Activated T-cell treated with anti-CD3 and anti-CD28 coated beads, Interleukin-2, amount 50 U/mL, for 48 hours (primary cell): ENCODE data around the gene FAM161B.
"Not testable (repeated sequence)": the region's sequence is repeated elsewhere in the genome, so short reads cannot be mapped to it uniquely, and the experiment has no call there.

Source experiments
- DNase-seq, 2 experiments: peaks; one replicate each; pipeline ENCODE4 v3.0.0-alpha.2; 2020

The FAM161B gene

GRCh38 chr14:73937012-73937411, 12.9 kb downstream of the FAM161B start:
- no peak for DNase-seq

GRCh38 chr14:73936548-73936947, 13.3 kb downstream of the FAM161B start:
- no peak for DNase-seq

DNA sequence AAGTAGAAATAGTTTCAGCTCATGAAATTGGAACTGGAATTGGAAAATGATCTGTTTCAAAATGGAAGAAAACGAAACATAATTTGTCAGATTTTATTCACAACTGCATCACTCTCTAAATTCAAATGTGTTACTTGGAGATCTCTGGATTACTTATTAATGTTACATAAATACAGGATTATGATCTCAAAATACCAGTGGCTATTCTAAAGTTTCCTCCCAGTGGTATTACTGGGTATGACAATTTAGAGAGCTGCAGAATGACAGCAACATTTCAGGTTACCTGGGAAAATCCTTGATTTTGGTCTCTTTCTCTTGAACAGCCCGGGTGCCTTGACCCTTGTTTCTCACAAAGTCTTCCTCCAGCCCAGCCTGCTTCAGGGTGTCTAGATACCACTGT, 14.2 kb downstream of the FAM161B start:
- no peak for DNase-seq

DNA sequence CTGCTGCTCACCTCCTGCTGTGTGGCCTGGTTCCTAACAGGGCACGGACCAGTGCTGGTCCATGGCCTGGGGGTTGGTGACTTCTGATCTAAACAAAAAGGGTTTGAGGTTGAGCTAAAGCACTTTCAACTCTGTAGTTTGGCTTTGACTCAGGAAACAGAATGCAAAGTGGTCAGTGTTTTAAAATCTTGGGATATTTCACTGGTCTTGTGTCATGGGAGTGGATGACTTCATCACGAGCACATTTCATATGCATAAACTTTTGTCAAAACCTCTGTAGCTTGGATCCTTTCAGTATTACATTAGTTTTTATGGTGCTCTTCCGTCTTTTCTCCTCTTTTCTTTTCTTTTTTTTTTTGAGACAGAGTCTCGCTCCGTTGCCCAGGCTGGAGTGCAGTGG, 25.6 kb downstream of the FAM161B start:
- DNase-seq: no peak

- DNase-seq: not testable (repeated sequence)
These were observed 30.4 kb downstream of the FAM161B start for GRCh38 chr14:73919457-73919856.

DNA sequence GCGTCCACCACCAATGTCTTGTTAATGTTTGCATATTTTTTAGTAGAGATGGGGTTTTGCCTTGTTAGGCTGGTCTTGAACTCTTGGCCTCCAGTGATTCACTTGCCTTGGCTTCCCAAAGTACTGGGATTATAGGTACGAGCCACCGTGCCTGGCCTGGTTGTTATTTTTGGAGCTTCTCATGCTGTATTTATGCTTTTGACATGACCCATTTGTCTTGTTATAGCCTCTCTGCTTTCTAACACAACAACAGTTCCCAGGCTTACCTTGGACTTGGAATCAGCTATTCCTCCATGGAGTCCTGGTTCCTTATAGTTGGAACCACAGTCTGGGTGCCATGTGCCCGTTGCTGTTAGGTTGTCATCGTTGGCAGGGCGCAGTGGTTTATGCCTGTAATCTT, 33.6 kb downstream of the FAM161B start:
- no peak for DNase-seq

- no peak for DNase-seq
These were observed 36.6 kb downstream of the FAM161B start for GRCh38 chr14:73913256-73913655.

DNA sequence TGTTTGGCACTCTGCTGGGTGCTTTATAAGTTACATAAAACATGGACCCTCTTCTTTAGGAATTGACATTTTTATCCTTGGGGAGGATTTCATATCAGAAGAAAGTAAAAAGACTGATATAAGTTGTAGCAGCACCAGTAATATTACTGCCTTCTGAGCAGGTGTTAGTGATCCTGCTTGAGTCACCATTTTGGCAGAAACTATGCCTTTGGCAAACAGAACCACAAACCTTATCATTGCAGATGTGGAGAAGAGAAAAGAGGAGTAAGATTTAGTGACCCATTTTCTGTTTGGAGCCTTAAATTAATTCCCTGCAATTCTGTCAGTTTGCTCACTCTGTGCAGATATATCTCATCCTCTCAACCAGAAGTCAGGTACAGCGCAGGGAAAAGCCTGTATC, 40.2 kb downstream of the FAM161B start:
- no peak for DNase-seq

DNA sequence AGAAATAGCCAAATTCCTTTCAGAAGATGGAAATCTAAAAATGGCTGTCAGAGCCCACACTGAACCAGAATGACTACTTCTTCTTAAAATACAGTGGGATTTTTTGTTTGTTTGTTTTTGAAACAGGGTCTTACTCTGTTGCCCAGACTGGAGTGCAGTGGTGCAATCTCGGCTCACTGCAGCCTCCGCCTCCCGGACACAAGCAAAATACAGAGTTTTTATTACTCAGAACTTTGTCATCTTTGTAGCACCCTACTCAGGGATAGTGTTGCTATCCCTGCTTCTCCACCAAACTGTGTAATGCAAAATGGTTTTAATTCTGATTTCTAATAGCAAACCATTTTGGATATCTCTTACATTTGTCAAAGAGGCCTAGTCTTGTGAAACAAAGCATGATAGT, 46.9 kb downstream of the FAM161B start:
- DNase-seq: no peak

DNA sequence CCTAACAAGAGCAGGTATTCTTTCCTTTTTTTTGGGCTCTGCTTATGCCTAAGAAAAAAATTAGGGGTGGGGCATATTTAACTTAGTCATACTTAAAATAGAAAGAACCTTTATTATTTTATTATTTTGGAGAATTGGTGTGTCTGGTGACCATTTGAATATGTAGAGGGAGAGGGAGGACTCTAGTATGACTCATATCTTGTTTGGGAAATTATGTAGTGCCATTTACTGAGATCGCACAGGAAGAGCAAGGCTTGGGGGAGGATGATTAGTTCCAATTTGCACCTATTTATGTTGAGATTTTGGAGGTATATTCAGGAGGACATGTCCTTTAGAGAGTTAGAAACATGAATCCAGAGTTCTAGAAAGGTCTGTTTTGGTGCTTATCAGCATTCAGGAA, 53.4 kb downstream of the FAM161B start:
- no peak for DNase-seq

- DNase-seq: no peak
These were observed 54.0 kb downstream of the FAM161B start for GRCh38 chr14:73895939-73896338.

DNA sequence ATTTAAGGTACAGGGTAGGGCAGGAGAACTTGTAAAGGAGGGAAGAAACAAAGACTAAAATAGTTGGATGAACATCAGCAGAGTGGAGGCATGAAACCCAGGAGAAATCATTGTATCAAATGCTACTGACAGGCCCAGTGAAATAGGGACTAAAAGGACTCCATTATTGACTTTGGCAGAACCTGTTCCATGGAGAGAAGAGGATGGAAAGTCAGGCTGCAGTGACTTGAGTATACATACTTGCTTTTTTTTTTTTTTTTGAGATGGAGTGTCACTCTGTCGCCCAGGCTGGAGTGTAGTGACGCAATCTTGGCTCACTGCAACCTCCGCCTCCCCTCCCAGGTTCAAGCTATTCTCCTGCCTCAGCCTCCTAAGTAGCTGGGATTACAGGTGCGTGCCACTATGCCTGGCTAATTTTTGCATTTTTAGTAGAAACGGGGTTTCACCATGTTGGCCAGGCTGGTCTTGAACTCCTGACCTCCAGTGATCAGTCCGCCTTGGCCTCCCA, 55.7 kb downstream of the FAM161B start:
- DNase-seq: not testable (repeated sequence)

GRCh38 chr14:73889376-73889775, 60.5 kb downstream of the FAM161B start:
- no peak for DNase-seq

DNA sequence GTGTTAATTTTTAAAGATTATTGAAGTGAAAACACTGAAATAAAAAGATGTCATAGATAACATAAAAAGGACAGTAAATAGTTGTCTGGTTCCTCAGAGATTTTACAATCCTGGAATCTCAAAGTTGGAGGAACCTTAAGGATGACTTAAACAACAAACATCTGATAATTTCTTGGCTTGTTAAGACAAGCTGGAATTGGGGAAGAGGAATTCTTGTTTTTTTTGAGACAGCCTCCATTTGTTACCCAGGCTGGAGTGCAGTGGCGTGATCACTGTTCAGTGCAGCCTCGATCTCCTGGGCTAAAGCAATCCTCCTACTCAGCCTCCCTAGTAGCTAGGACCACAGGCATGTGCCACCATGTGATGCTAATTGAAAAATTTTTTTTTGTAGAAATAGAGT, 60.9 kb downstream of the FAM161B start:
- DNase-seq: no peak

DNA sequence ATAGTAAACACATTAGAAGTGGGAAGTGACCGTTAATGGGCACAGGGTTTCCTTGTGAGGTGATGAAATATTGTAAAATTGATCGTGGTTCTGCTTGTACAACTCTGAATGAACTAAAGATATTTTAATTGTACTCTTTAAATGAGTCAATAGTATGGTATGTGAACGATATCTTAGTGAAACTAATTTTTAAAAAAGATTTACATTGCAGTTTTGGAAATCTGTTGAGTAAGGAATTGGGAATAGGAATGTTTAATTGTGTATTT, 61.5 kb downstream of the FAM161B start:
- no peak for DNase-seq

DNA sequence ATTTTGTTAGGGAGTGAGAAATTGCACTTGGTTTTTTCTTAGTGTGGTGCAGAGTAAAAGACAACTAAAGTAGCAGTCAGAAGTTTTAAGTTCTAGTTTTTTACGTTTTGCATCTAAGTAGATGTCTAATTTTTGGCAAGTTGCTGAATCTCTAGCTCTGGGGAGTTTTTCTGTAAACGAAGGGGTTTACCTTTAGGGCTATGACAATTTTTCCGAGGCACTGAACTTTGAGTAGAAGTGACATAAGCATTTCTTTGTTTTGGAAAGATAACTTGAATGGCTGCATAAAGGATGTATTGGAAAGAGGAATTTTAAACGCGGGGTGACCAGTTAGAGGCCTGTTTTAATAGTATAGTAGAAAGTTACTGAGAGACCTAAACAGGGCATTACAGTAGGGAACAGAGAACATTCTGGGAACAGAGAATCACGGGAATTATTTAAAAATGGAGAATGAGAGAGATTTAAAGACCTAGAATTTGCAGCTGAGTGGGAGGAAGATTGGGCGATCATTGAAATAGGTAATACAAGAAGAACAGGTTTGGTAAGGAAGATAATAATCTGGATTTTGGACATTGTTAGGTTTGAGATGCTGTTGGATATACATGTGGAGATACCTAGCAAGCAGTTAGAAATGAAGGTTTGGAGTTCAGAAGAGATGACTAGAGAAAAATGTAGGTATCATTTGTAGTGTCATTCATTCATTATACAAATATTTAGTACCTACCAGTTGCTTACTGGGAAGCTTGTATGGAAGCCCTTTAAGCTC, 62.0 kb downstream of the FAM161B start:
- DNase-seq: no peak

DNA sequence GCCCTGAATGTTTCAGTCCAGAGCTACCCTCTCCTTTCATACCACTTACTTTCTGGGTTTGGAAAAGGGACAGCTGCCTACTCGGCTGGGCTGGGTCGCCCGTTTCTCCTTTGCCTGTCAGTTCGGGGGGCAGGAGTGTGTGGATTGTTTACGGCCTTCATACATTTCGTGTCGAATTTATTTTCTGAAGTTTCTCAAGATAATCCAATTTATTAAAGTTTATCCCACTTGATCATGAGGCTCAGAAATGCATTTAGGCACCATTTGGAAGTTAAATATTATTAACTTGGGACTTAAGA, 62.6 kb downstream of the FAM161B start:
- DNase-seq: no peak

GRCh38 chr14:73886449-73887317, 63.2 kb downstream of the FAM161B start, which contains the start of gene ZNF410:
ZNF410 (plus strand) TSS chr14:73886859; CDS start chr14:73892176, 5,317 bp downstream.
- peak; percentile 95 to 97 for DNase-seq

GRCh38 chr14:73884438-73885190, 65.3 kb downstream of the FAM161B start:
- no peak for DNase-seq
